Nephron (organoid): Measurements from ENCODE around the gene FAM151A.
A peak's percentile ranks its signal among the peaks of the same experiment; 100 is the strongest.

Experiments
- H3K27ac Mint-ChIP-seq, 3 experiments: 2 replicates each; pipeline ENCODE4 v1.8.0; 2020; ENCODE audit warnings: mixed read lengths in 3 of 3, mild to moderate bottlenecking in 2 of 3, moderate library complexity in 1 of 3
- H3K27me3 Mint-ChIP-seq: 2 replicates; pipeline ENCODE4 v1.8.0; 2021; ENCODE audit warnings: low read depth, mild to moderate bottlenecking, moderate library complexity, mixed read lengths
- H3K36me3 Mint-ChIP-seq: 2 replicates; pipeline ENCODE4 v1.8.0; 2020; ENCODE audit warnings: low read depth, mixed read lengths
- H3K4me1 Mint-ChIP-seq: 2 replicates; pipeline ENCODE4 v1.8.0; 2020; ENCODE audit warnings: mixed read lengths
- H3K4me3 Mint-ChIP-seq, 3 experiments: 2 replicates each; pipeline ENCODE4 v1.8.0; 2020; ENCODE audit warnings: mild to moderate bottlenecking in 3 of 3, mixed read lengths in 3 of 3, moderate library complexity in 2 of 3
- H3K9me3 Mint-ChIP-seq: 2 replicates; pipeline ENCODE4 v1.8.0; 2020; ENCODE audit warnings: mixed read lengths
- TF ChIP-seq, protein P1 (sequence below), 3 experiments: fragments of 200-600 bp; sonication (generic); IDR thresholded peaks; one replicate each; pipeline ENCODE4 v1.5.0; 2021; ENCODE audit warnings: antibody characterized with exemption in 3 of 3; ENCODE audit not compliant: unreplicated experiment in 3 of 3

The FAM151A gene

GRCh38 chr1:54571803-54572541 is 51.4 kb downstream of the FAM151A start:
- Mint-ChIP-seq H3K4me3 (peak overlapping the region in 1 of 3 experiments; percentile 7), H3K27ac (peak overlapping the region; percentile 39 to 84 (median 83)), H3K4me1 (peaks cover 48% of the 10 kb centered on the region), H3K27me3 (peaks cover 8% of the 10 kb centered on the region), H3K36me3 (no peaks in the 10 kb centered on the region), H3K9me3 (no peaks in the 10 kb centered on the region)
- TF ChIP-seq, protein P1, sequence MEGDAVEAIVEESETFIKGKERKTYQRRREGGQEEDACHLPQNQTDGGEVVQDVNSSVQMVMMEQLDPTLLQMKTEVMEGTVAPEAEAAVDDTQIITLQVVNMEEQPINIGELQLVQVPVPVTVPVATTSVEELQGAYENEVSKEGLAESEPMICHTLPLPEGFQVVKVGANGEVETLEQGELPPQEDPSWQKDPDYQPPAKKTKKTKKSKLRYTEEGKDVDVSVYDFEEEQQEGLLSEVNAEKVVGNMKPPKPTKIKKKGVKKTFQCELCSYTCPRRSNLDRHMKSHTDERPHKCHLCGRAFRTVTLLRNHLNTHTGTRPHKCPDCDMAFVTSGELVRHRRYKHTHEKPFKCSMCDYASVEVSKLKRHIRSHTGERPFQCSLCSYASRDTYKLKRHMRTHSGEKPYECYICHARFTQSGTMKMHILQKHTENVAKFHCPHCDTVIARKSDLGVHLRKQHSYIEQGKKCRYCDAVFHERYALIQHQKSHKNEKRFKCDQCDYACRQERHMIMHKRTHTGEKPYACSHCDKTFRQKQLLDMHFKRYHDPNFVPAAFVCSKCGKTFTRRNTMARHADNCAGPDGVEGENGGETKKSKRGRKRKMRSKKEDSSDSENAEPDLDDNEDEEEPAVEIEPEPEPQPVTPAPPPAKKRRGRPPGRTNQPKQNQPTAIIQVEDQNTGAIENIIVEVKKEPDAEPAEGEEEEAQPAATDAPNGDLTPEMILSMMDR (IDR thresholded peaks at IDR 0.05; ENCODE audit: unreplicated experiment in 3 of 3) = no peak

GRCh38 chr1:54571326-54571725 is 52.0 kb downstream of the FAM151A start:
- Mint-ChIP-seq H3K36me3 (no peaks in the 10 kb centered on the region), H3K27ac (peak overlapping the region; percentile 39 to 84 (median 83)), H3K4me1 (peaks cover 48% of the 10 kb centered on the region), H3K9me3 (no peaks in the 10 kb centered on the region), H3K4me3 (no peak overlapping the region), H3K27me3 (peaks cover 8% of the 10 kb centered on the region)
- TF ChIP-seq, protein P1 (IDR thresholded peaks at IDR 0.05; ENCODE audit: unreplicated experiment in 3 of 3) = no peak

DNA sequence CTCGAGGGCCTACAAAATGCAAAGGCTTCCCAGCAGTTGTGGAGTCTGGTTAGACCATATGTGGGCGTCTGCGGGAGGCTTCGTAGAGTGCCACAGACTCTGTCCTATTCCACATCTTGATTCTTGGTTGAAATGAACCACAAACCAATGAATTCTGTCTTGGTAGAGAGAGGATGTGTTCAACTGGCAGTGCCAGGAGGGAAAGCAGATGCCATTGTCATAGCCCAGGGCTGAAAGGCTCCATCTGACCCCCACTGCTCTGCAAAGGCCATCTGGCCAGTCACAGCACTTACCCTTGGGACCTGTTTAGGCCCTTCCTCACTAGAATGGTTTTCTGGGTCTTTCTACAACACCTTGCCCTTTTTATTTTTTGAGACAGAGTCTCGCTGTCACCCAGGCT is 53.2 kb downstream of the FAM151A start:
- TF ChIP-seq, protein P1 (IDR thresholded peaks at IDR 0.05; ENCODE audit: unreplicated experiment in 3 of 3) = no peak
- H3K36me3 Mint-ChIP-seq = no peaks in the 10 kb centered on the region
- H3K9me3 Mint-ChIP-seq = no peaks in the 10 kb centered on the region
- H3K27ac Mint-ChIP-seq = peak overlapping the region in 2 of 3 experiments; percentile 29 to 37
- peaks cover 39% of the 10 kb centered on the region for H3K4me1 Mint-ChIP-seq
- H3K27me3 Mint-ChIP-seq = peaks cover 8% of the 10 kb centered on the region
- H3K4me3 Mint-ChIP-seq = no peak overlapping the region

GRCh38 chr1:54569339-54569738 is 54.0 kb downstream of the FAM151A start:
- H3K4me3 Mint-ChIP-seq = no peak overlapping the region
- TF ChIP-seq, protein P1 (IDR thresholded peaks at IDR 0.05; ENCODE audit: unreplicated experiment in 3 of 3) = no peak
- peaks cover 7% of the 10 kb centered on the region for H3K27me3 Mint-ChIP-seq
- no peaks in the 10 kb centered on the region for H3K9me3 Mint-ChIP-seq
- H3K4me1 Mint-ChIP-seq = peaks cover 32% of the 10 kb centered on the region
- H3K27ac Mint-ChIP-seq = peak overlapping the region in 2 of 3 experiments; percentile 27 to 37
- no peaks in the 10 kb centered on the region for H3K36me3 Mint-ChIP-seq

DNA sequence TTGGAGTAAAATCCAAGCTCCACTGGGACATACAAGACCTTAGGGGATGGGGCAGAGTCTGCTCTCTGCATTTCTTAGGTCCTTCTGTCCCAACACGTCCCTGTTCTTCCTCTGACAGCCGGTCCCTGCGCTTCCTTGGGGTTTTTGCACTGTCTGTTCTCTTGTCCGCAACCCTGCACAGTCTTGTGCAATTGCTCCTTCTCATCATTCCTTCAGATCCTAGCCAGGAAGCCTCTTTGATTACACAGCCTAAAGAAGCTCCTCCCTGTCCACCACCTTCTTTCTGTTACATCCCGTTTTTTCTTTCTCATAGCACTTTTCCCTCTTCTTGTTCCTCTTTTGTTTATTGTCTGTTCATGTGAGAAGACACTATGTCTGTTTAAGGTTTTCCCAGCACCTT is 55.4 kb downstream of the FAM151A start:
- Mint-ChIP-seq H3K36me3 (no peaks in the 10 kb centered on the region), H3K27me3 (peaks cover 7% of the 10 kb centered on the region), H3K9me3 (no peaks in the 10 kb centered on the region), H3K4me3 (no peak overlapping the region), H3K4me1 (peaks cover 32% of the 10 kb centered on the region), H3K27ac (peak overlapping the region in 2 of 3 experiments; percentile 12 to 25)
- TF ChIP-seq, protein P1 (IDR thresholded peaks at IDR 0.05; ENCODE audit: unreplicated experiment in 3 of 3) = no peak
